ENCODE results near the gene TBC1D2. TPM values are rescaled to one million over a fixed set of nuclear protein-coding genes. Genes with fewer than 3 reads are reported as not detected.

The TBC1D2 gene
- total RNA-seq, 2 experiments from 2014 or later = 1.5 TPM

DNA sequence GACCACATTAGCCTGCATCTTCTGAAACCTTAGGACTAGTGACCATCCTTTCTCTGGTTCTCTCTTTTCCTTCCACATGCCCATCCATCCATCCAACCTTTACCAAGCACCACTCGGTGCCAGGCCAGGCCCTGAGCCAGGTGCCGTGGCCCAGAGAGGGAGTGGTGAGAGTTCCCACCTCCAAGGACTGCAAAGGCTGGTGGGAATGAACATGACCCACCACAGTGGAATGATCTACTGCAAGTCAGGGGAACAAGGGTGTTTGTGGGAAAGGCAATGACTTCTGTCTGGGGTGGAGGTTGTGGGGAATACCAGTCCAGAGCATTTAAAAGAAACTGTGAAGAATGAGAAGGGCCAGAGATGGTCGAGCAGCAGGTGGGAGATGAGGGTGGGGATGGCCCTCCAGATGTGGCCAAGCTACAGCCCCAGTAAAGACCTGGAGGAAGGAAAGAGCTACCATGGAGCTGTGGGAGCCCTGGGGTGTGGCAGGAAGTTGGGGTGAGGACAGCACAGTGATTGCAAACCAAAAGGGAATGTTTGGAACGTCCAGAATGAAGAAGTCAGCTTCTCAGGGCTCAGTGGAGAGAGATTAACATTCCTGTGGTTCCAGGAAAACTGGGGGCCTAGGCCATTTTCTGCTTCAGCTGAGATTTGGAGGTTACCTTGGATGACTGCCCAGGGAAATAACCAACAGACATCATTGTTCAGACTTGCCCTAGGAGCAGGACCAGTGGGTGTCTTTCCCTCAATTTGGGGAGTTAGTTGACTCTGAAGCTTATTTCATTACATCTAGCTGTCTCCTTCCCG lies 32.4 kb downstream of the TBC1D2 start:
- TF ChIP-seq, protein P1, sequence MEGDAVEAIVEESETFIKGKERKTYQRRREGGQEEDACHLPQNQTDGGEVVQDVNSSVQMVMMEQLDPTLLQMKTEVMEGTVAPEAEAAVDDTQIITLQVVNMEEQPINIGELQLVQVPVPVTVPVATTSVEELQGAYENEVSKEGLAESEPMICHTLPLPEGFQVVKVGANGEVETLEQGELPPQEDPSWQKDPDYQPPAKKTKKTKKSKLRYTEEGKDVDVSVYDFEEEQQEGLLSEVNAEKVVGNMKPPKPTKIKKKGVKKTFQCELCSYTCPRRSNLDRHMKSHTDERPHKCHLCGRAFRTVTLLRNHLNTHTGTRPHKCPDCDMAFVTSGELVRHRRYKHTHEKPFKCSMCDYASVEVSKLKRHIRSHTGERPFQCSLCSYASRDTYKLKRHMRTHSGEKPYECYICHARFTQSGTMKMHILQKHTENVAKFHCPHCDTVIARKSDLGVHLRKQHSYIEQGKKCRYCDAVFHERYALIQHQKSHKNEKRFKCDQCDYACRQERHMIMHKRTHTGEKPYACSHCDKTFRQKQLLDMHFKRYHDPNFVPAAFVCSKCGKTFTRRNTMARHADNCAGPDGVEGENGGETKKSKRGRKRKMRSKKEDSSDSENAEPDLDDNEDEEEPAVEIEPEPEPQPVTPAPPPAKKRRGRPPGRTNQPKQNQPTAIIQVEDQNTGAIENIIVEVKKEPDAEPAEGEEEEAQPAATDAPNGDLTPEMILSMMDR (IDR thresholded peaks at IDR 0.05) = no peak
- ATAC-seq (no peak), DNase-seq (no peak)
- Mint-ChIP-seq H3K4me3 (no peak overlapping the region), H3K27ac (no peak overlapping the region), H3K9me3 (no peaks in the 10 kb centered on the region), H3K27me3 (no peaks in the 10 kb centered on the region), H3K4me1 (ENCODE audit: low read depth) (no peaks in the 10 kb centered on the region), H3K36me3 (ENCODE audit: low read depth) (no peaks in the 10 kb centered on the region)
- POLR2A ChIA-PET = no interaction called here
- CTCF ChIA-PET = interaction anchor here (1.1 kb wide), 1 partner anchor 12 kb away, joined by 3 read pairs; no protein-coding TSS in a partner anchor
- intact Hi-C loops (cut with micrococcal nuclease) = no loop called here

DNA sequence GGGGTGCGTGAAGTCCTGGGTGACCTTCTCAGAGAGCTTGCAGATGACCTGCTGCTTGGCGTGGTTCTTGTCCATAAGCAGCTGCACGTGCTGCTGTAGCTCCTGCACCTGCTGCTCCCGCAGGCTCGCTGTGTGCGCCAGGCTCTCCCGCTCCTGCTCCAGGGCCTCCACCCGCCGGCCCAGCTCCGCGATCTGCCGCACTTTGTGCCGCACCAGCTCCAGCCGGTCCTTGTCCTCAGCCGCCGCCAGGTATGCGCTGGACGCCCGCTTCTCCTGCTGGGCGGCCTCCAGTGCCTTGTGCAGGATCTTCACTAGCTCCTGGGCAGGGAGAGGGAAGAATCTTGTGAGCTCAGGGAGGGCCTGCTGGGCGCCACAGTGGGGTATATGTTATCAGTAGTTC lies 34.5 kb downstream of the TBC1D2 start:
- TF ChIP-seq, protein P1 (IDR thresholded peaks at IDR 0.05) = no peak
- no peaks in the 10 kb centered on the region for H3K4me1 Mint-ChIP-seq (ENCODE audit: low read depth)
- H3K27ac Mint-ChIP-seq = no peak overlapping the region
- CTCF ChIA-PET = interaction anchor here (0.6 to 1.4 kb wide), 3 partner anchors 15 to 43 kb away, joined by 3 to 7 read pairs (median 3); no protein-coding TSS in a partner anchor
- ATAC-seq = no peak
- H3K36me3 Mint-ChIP-seq (ENCODE audit: low read depth) = no peaks in the 10 kb centered on the region
- no peaks in the 10 kb centered on the region for H3K27me3 Mint-ChIP-seq
- DNase-seq = no peak
- no peak overlapping the region for H3K4me3 Mint-ChIP-seq
- H3K9me3 Mint-ChIP-seq = no peaks in the 10 kb centered on the region
- intact Hi-C loops (cut with micrococcal nuclease) = no loop called here
- POLR2A ChIA-PET = no interaction called here

GRCh38 chr9:98219794-98220370 lies 35.6 kb downstream of the TBC1D2 start:
- H3K4me3 Mint-ChIP-seq = no peak overlapping the region
- no peaks in the 10 kb centered on the region for H3K4me1 Mint-ChIP-seq (ENCODE audit: low read depth)
- ATAC-seq = no peak
- no peaks in the 10 kb centered on the region for H3K9me3 Mint-ChIP-seq
- ChIA-PET POLR2A (no interaction called here), CTCF (no interaction called here)
- no peak for DNase-seq
- H3K27me3 Mint-ChIP-seq = no peaks in the 10 kb centered on the region
- intact Hi-C loops (cut with micrococcal nuclease) = no loop called here
- no peaks in the 10 kb centered on the region for H3K36me3 Mint-ChIP-seq (ENCODE audit: low read depth)
- TF ChIP-seq, protein P1 (IDR thresholded peaks at IDR 0.05) = no peak
- H3K27ac Mint-ChIP-seq = no peak overlapping the region

- intact Hi-C loops (cut with micrococcal nuclease) = no loop called here
- no peaks in the 10 kb centered on the region for H3K4me1 Mint-ChIP-seq (ENCODE audit: low read depth)
- ChIA-PET CTCF (interaction anchor here (3.4 kb wide), 1 partner anchor 14 kb away, joined by 18 read pairs; no protein-coding TSS in a partner anchor), POLR2A (no interaction called here)
- H3K36me3 Mint-ChIP-seq (ENCODE audit: low read depth) = no peaks in the 10 kb centered on the region
- TF ChIP-seq, protein P1 (IDR thresholded peaks at IDR 0.05) = no peak
- no peak for ATAC-seq
- no peak for DNase-seq
- no peaks in the 10 kb centered on the region for H3K27me3 Mint-ChIP-seq
- H3K9me3 Mint-ChIP-seq = no peaks in the 10 kb centered on the region
- no peak overlapping the region for H3K4me3 Mint-ChIP-seq
- H3K27ac Mint-ChIP-seq = no peak overlapping the region
Observed at GRCh38 chr9:98219364-98219716, 36.1 kb downstream of the TBC1D2 start.

Measured in activated CD8-positive, alpha-beta T cell treated with anti-CD3 and anti-CD28 coated beads for 36 hours (primary cell).